Gastrocnemius medialis (tissue), 4 donors: ENCODE results near the gene USP17L26.
"Not testable (repeated sequence)": the region's sequence is repeated elsewhere in the genome, so short reads cannot be mapped to it uniquely, and the experiment has no call there.

Experiments used
- POLR2A ChIP-seq, 2 donors: fragments of 450-650 bp; IDR thresholded peaks; one replicate each; pipeline ENCODE4 v1.6.1; 2017; ENCODE audit warnings: antibody characterized with exemption in 2 of 2, mild to moderate bottlenecking in 2 of 2, moderate library complexity in 2 of 2
- TF ChIP-seq, protein P1 (sequence below), 5 experiments: fragments of 450-650 bp in 3 of 5; fragments of 200-600 bp in 2 of 5; sonication (generic) in 2 of 5; IDR thresholded peaks in 4 of 5; conservative IDR thresholded peaks in 1 of 5; 1 replicate in 4 of 5; 2 replicates in 1 of 5; pipeline ENCODE4 v1.5.1; 2016 to 2019; ENCODE audit warnings: antibody characterized with exemption in 5 of 5, mild to moderate bottlenecking in 3 of 5, moderate library complexity in 3 of 5

GRCh38 chr4:9353338-9353737, 18.9 kb downstream of the USP17L26 start, which contains the start of gene USP17L29:
- TF ChIP-seq, protein P1, sequence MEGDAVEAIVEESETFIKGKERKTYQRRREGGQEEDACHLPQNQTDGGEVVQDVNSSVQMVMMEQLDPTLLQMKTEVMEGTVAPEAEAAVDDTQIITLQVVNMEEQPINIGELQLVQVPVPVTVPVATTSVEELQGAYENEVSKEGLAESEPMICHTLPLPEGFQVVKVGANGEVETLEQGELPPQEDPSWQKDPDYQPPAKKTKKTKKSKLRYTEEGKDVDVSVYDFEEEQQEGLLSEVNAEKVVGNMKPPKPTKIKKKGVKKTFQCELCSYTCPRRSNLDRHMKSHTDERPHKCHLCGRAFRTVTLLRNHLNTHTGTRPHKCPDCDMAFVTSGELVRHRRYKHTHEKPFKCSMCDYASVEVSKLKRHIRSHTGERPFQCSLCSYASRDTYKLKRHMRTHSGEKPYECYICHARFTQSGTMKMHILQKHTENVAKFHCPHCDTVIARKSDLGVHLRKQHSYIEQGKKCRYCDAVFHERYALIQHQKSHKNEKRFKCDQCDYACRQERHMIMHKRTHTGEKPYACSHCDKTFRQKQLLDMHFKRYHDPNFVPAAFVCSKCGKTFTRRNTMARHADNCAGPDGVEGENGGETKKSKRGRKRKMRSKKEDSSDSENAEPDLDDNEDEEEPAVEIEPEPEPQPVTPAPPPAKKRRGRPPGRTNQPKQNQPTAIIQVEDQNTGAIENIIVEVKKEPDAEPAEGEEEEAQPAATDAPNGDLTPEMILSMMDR (IDR thresholded peaks at IDR 0.05 in 4 of 5, conservative IDR thresholded peaks at IDR 0.05 in 1 of 5) = not testable (repeated sequence)
- not testable (repeated sequence) for TF ChIP-seq POLR2A (IDR thresholded peaks at IDR 0.05)
